HepG2 (cell line): Measurements from ENCODE around the gene INTS1. TPM values are rescaled to one million over a fixed set of nuclear protein-coding genes. Genes with fewer than 3 reads are reported as not detected.

Experiments
- ATF7 ChIP-seq, 2 experiments: fragments of 450-650 bp in 1 of 2; sonication (generic) in 1 of 2; formaldehyde crosslinking in 1 of 2; IDR thresholded peaks; 2 replicates each; pipeline versions ENCODE4 v1.4.0 to v1.6.1; 2016 to 2020; ENCODE audit warnings: antibody characterized with exemption in 1 of 2, mild to moderate bottlenecking in 1 of 2, missing genetic modification reagents in 1 of 2
- FOXK1 ChIP-seq: sonication (generic); formaldehyde crosslinking; IDR thresholded peaks from 2 replicates; pipeline ENCODE4 v1.4.0; 2020; ENCODE audit warnings: low read depth, missing genetic modification reagents, borderline replicate concordance
- HMG20A ChIP-seq: IDR thresholded peaks from 2 replicates; pipeline ENCODE4 v1.6.1; 2016; ENCODE audit warnings: borderline replicate concordance
- IRF2 ChIP-seq: IDR thresholded peaks from 2 replicates; pipeline ENCODE4 v1.6.1; 2018; ENCODE audit warnings: missing genetic modification reagents, missing compliant biosample characterization
- JARID2 ChIP-seq: sonication (generic); formaldehyde crosslinking; IDR thresholded peaks from 2 replicates; pipeline ENCODE4 v1.8.1; 2023; ENCODE audit warnings: missing genetic modification reagents, inconsistent platforms; ENCODE audit not compliant: insufficient replicate concordance
- KDM6A ChIP-seq: IDR thresholded peaks from 2 replicates; pipeline ENCODE4 v1.6.1; 2016; ENCODE audit warnings: low read depth
- NR2F1 ChIP-seq, 2 experiments: fragments of 450-650 bp in 1 of 2; formaldehyde crosslinking in 1 of 2; IDR thresholded peaks; 2 replicates each; pipeline versions ENCODE4 v1.5.0 to v1.6.1; 2016 to 2020; ENCODE audit warnings: mild to moderate bottlenecking in 1 of 2, missing compliant biosample characterization in 1 of 2, missing genetic modification reagents in 1 of 2, moderate library complexity in 1 of 2
- RCOR2 ChIP-seq: IDR thresholded peaks from 2 replicates; pipeline ENCODE4 v1.6.1; 2016; ENCODE audit warnings: missing biosample characterization, missing genetic modification reagents
- SAP130 ChIP-seq: IDR thresholded peaks from 2 replicates; pipeline ENCODE4 v1.6.1; 2016; ENCODE audit warnings: low read depth
- SIN3A ChIP-seq: IDR thresholded peaks from 2 replicates; pipeline ENCODE4 v1.6.1; 2011; ENCODE audit warnings: low read depth, mild to moderate bottlenecking, control low read depth, low read length, borderline replicate concordance
- SRF ChIP-seq: IDR thresholded peaks from 2 replicates; pipeline ENCODE4 v1.6.1; 2011; ENCODE audit warnings: mild to moderate bottlenecking, low read depth, low read length, moderate library complexity
- YY1 ChIP-seq: IDR thresholded peaks from 2 replicates; pipeline ENCODE4 v1.6.1; 2011; ENCODE audit warnings: low read length, low read depth, moderate library complexity, mild to moderate bottlenecking; ENCODE audit not compliant: insufficient read depth, insufficient replicate concordance
- ZBTB1 ChIP-seq: sonication (generic); formaldehyde crosslinking; IDR thresholded peaks from 2 replicates; pipeline ENCODE4 v1.4.0; 2020; ENCODE audit warnings: missing genetic modification reagents, borderline replicate concordance
- ZMYM2 ChIP-seq: sonication (generic); formaldehyde crosslinking; IDR thresholded peaks from 2 replicates; pipeline ENCODE4 v1.8.0; 2022; ENCODE audit warnings: mild to moderate bottlenecking, missing genetic modification reagents
- ZNF160 ChIP-seq: sonication (generic); formaldehyde crosslinking; IDR thresholded peaks from 2 replicates; pipeline ENCODE4 v1.8.0; 2022; ENCODE audit warnings: mild to moderate bottlenecking, inconsistent platforms, missing genetic modification reagents
- ZNF839 ChIP-seq: sonication (generic); formaldehyde crosslinking; IDR thresholded peaks from 2 replicates; pipeline ENCODE4 v1.4.0; 2020; ENCODE audit warnings: missing genetic modification reagents, mild to moderate bottlenecking, borderline replicate concordance
- ZSCAN20 ChIP-seq: sonication (generic); formaldehyde crosslinking; IDR thresholded peaks from 2 replicates; pipeline ENCODE4 v1.4.0; 2020; ENCODE audit warnings: missing genetic modification reagents, mild to moderate bottlenecking, borderline replicate concordance
- polyA plus RNA-seq, 8 experiments: library from polyadenylated mRNA; depleted of rRNA in 3 of 8; stranded (reverse) in 7 of 8; unstranded in 1 of 8; fragments of >200 nt; fragmentation: Illumina TruSeq in 4 of 8; extraction: Trizol in 4 of 8; gene quantifications; 2 replicates each; pipeline versions ENCODE4 v1.2.1 to v1.2.3, GENCODE V29; 2011 to 2016; ENCODE audit warnings: low read depth in 4 of 8, missing spikeins in 1 of 8, mixed read lengths in 1 of 8; ENCODE audit not compliant: insufficient read depth in 1 of 8
- total RNA-seq, 5 experiments: library from RNA; depleted of rRNA; stranded (reverse); fragments of >200 nt; fragmentation: Illumina TruSeq; extraction: Trizol; gene quantifications; 2 replicates each; pipeline ENCODE4 v1.2.3, GENCODE V29; 2016; ENCODE audit warnings: low read depth in 1 of 5
- TF ChIP-seq, protein P1 (sequence below): sonication (generic); formaldehyde crosslinking; IDR thresholded peaks from 2 replicates; pipeline ENCODE4 v1.4.0; 2020; ENCODE audit warnings: missing genetic modification reagents, mild to moderate bottlenecking, borderline replicate concordance
- TF ChIP-seq, protein P2 (sequence below): sonication (generic); formaldehyde crosslinking; IDR thresholded peaks from 2 replicates; pipeline ENCODE4 v1.5.0; 2020; ENCODE audit warnings: mild to moderate bottlenecking, missing genetic modification reagents
- TF ChIP-seq, protein P3 (sequence below): sonication (generic); formaldehyde crosslinking; IDR thresholded peaks from 2 replicates; pipeline ENCODE4 v1.4.0; 2020; ENCODE audit warnings: missing genetic modification reagents

INTS1 gene
- total and polyA plus RNA-seq, 2 of the 13 experiments (the other 11 are each of a cell fraction or from before 2014, with no cell fraction given) = 13.7 to 29.0 TPM

DNA sequence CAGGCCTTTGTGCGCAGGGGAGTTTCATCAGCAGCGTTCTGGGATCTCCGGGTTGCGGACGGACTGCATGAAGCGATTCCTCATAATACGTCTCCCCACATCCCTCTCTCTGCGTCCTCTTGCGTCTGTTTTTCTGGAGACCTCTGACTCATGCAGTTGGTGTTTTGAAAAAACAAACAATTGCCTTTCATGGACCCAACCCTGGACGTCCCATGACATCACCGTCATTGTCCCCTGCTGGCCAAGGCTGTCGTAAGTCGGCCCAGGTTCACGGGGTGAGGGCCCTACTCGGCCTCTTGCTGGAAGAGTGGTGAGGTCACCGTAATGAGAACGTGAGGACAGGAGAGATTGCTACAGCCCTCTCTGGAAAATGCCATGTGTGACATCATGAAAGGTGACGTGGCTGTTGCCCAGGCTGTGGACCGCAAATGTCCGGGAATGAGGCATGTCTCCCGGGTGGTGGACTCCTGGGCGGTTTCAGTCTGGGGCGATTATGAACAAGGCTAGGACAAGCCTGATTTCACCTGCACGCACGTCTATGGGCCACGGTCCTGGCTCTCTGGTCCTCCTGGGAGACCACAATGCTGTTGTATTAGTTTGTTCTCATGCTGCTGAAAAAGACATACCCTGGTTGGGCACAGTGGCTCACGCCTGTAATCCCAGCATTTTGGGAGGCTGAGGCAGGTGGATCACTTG is 16.5 kb upstream of the INTS1 start (continued):
- peak; percentile 93 for TF ChIP-seq SAP130 (CRISPR knock-in tag)
- TF ChIP-seq FOXK1 (CRISPR knock-in tag) = peak; percentile 61; the same call in 1 of the 2 replicates
- TF ChIP-seq ZSCAN20 = no peak
- TF ChIP-seq SIN3A = peak; percentile 57; the same call in 1 of the 2 replicates
- no peak for TF ChIP-seq ZNF839 (CRISPR knock-in tag)
- TF ChIP-seq, protein P1, sequence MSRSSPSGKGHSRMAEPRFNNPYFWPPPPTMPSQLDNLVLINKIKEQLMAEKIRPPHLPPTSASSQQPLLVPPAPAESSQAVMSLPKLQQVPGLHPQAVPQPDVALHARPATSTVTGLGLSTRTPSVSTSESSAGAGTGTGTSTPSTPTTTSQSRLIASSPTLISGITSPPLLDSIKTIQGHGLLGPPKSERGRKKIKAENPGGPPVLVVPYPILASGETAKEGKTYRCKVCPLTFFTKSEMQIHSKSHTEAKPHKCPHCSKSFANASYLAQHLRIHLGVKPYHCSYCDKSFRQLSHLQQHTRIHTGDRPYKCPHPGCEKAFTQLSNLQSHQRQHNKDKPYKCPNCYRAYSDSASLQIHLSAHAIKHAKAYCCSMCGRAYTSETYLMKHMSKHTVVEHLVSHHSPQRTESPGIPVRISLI (CRISPR knock-in tag) = peak; percentile 61; the same call in 1 of the 2 replicates
- TF ChIP-seq KDM6A (CRISPR knock-in tag) = 0 out of 2 replicates have a peak, but pooled peaks have one; percentile 4
- TF ChIP-seq, protein P2, sequence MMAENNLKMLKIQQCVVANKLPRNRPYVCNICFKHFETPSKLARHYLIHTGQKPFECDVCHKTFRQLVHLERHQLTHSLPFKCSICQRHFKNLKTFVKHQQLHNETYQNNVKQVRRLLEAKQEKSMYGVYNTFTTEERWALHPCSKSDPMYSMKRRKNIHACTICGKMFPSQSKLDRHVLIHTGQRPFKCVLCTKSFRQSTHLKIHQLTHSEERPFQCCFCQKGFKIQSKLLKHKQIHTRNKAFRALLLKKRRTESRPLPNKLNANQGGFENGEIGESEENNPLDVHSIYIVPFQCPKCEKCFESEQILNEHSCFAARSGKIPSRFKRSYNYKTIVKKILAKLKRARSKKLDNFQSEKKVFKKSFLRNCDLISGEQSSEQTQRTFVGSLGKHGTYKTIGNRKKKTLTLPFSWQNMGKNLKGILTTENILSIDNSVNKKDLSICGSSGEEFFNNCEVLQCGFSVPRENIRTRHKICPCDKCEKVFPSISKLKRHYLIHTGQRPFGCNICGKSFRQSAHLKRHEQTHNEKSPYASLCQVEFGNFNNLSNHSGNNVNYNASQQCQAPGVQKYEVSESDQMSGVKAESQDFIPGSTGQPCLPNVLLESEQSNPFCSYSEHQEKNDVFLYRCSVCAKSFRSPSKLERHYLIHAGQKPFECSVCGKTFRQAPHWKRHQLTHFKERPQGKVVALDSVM (CRISPR knock-in tag) = no peak
- TF ChIP-seq ZBTB1 (CRISPR knock-in tag) = no peak
- TF ChIP-seq ZNF160 (CRISPR knock-in tag) = no peak
- peak; percentile 54 for TF ChIP-seq JARID2 (CRISPR knock-in tag)
- no peak; the same call in 1 of the 2 replicates for TF ChIP-seq HMG20A (CRISPR knock-in tag)
- TF ChIP-seq NR2F1 (CRISPR knock-in tag; IDR thresholded peaks at IDR 0.05) = peak; percentile 74; a peak in 3 of 4 replicates
- TF ChIP-seq SRF = peak; percentile 24; the same call in 1 of the 2 replicates
- no peak for TF ChIP-seq YY1
- 0 out of 2 replicates have a peak, but pooled peaks have one; percentile 56 for TF ChIP-seq RCOR2 (CRISPR knock-in tag)
- peak; percentile 88 for TF ChIP-seq ZMYM2
- TF ChIP-seq ATF7 (IDR thresholded peaks at IDR 0.05) = peak; percentile 97
- peak; percentile 99 for TF ChIP-seq ATF7 (CRISPR knock-in tag; IDR thresholded peaks at IDR 0.05)
- TF ChIP-seq IRF2 (CRISPR knock-in tag) = peak; percentile 78
- TF ChIP-seq, protein P3, sequence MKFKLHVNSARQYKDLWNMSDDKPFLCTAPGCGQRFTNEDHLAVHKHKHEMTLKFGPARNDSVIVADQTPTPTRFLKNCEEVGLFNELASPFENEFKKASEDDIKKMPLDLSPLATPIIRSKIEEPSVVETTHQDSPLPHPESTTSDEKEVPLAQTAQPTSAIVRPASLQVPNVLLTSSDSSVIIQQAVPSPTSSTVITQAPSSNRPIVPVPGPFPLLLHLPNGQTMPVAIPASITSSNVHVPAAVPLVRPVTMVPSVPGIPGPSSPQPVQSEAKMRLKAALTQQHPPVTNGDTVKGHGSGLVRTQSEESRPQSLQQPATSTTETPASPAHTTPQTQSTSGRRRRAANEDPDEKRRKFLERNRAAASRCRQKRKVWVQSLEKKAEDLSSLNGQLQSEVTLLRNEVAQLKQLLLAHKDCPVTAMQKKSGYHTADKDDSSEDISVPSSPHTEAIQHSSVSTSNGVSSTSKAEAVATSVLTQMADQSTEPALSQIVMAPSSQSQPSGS (CRISPR knock-in tag) = peak; percentile 96; the same call in 1 of the 2 replicates
